NCI-H1930 (cell line): Measurements from ENCODE around the gene PAGE2B.
"Not testable (repeated sequence)": the region's sequence is repeated elsewhere in the genome, so short reads cannot be mapped to it uniquely, and the experiment has no call there.

Experiments used
- DNase-seq, 2 experiments: peaks; one replicate each; lab custom pipeline; 2025; lab: John Stamatoyannopoulos, UW

The PAGE2B gene

GRCh38 chrX:55074851-55075467, at the start of gene PAGE2B:
PAGE2B (plus strand) TSS chrX:55075030; CDS start chrX:55076042, 1,012 bp downstream.
- DNase-seq, result no peak

- DNase-seq, result no peak
Measured at GRCh38 chrX:55026143-55026542, 48.7 kb upstream of the PAGE2B start.

- no peak for DNase-seq
Measured at GRCh38 chrX:55026840-55027239, 48.0 kb upstream of the PAGE2B start.

GRCh38 chrX:55028040-55028439, 46.8 kb upstream of the PAGE2B start:
- no peak for DNase-seq

- DNase-seq, result no peak
Measured at GRCh38 chrX:55028611-55029010, 46.2 kb upstream of the PAGE2B start.

- DNase-seq, result no peak
Measured at GRCh38 chrX:55029291-55029690, 45.5 kb upstream of the PAGE2B start.

- no peak for DNase-seq
Measured at GRCh38 chrX:55030271-55031205, 44.3 kb upstream of the PAGE2B start, which contains the start of gene ALAS2. ALAS2 (minus strand) TSS chrX:55030977; CDS start chrX:55026000, 4,977 bp downstream.

- DNase-seq, result no peak
Measured at GRCh38 chrX:55033429-55033828, 41.4 kb upstream of the PAGE2B start.

- DNase-seq, result no peak
Measured at GRCh38 chrX:55039471-55039870, 35.4 kb upstream of the PAGE2B start.

GRCh38 chrX:55041514-55041913, 33.3 kb upstream of the PAGE2B start:
- no peak for DNase-seq

- not testable (repeated sequence) for DNase-seq
Measured at GRCh38 chrX:55050599-55050998, 24.2 kb upstream of the PAGE2B start.

- DNase-seq, result no peak
Measured at GRCh38 chrX:55056820-55057674, 17.8 kb upstream of the PAGE2B start.

- DNase-seq, result no peak
Measured at GRCh38 chrX:55057675-55058249, 17.1 kb upstream of the PAGE2B start.

GRCh38 chrX:55067180-55067579, 7.7 kb upstream of the PAGE2B start:
- not testable (repeated sequence) for DNase-seq

- DNase-seq, result no peak
Measured at GRCh38 chrX:55072286-55072685, 2.5 kb upstream of the PAGE2B start.

GRCh38 chrX:55088795-55089489, 14.1 kb downstream of the PAGE2B start, which contains the start of gene PAGE2:
PAGE2 (plus strand) TSS chrX:55089018; CDS start chrX:55090021, 1,003 bp downstream.
- no peak for DNase-seq

- no peak for DNase-seq
Measured at GRCh38 chrX:55098691-55099090, 23.9 kb downstream of the PAGE2B start.

GRCh38 chrX:55099162-55099561, 24.3 kb downstream of the PAGE2B start:
- no peak for DNase-seq

GRCh38 chrX:55102754-55103153, 27.9 kb downstream of the PAGE2B start:
- DNase-seq, result no peak

GRCh38 chrX:55107262-55107661, 32.4 kb downstream of the PAGE2B start:
- DNase-seq, result no peak

- no peak for DNase-seq
Measured at GRCh38 chrX:55107911-55108310, 33.1 kb downstream of the PAGE2B start.
